Psoas muscle (tissue), 8 donors: ENCODE results near the gene AKR1A1. TPM values are rescaled to one million over a fixed set of nuclear protein-coding genes. Genes with fewer than 3 reads are reported as not detected.

ENCODE experiments used
- ATAC-seq, 4 donors: fragments of 200-7000 bp; cut with Tn5 transposase; one replicate each; pipeline ENCODE4 v1.9.1; 2020; ENCODE audit warnings: moderate library complexity in 3 of 4, mild to moderate bottlenecking in 2 of 4
- DNase-seq, 2 donors: peaks; one replicate each; pipeline ENCODE4 v3.0.0-alpha.2; 2020
- H3K27ac ChIP-seq: fragments of 200-600 bp; one replicate; pipeline ENCODE4 v1.8.0; 2022
- H3K27me3 ChIP-seq, 3 donors: fragments of 200-600 bp in 1 of 3; one replicate each; pipeline versions ENCODE4 v1.6.1 to v1.8.0; 2013 to 2022; ENCODE audit warnings: low read length in 2 of 3, mild to moderate bottlenecking in 2 of 3, moderate library complexity in 1 of 3; ENCODE audit not compliant: insufficient read depth in 3 of 3
- H3K36me3 ChIP-seq, 2 donors: fragments of 200-600 bp in 1 of 2; one replicate each; pipeline versions ENCODE4 v1.6.1 to v1.8.0; 2013 to 2022; ENCODE audit warnings: low read depth in 1 of 2, mild to moderate bottlenecking in 1 of 2, moderate library complexity in 1 of 2; ENCODE audit not compliant: insufficient read depth in 1 of 2
- H3K4me1 ChIP-seq: fragments of 200-600 bp; one replicate; pipeline ENCODE4 v1.8.0; 2022
- H3K4me3 ChIP-seq: fragments of 200-600 bp; one replicate; pipeline ENCODE4 v1.8.0; 2022; ENCODE audit warnings: mild to moderate bottlenecking
- H3K9me3 ChIP-seq: fragments of 200-600 bp; one replicate; pipeline ENCODE4 v1.8.0; 2022
- WGBS, 3 donors: extraction: QIAGEN DNeasy Blood & Tissue Kit; methylation state at CpG; one replicate each; pipeline versions ENCODE4 v1.1.6 to v1.1.7; 2013; 5-methylcytosine and 5-hydroxymethylcytosine counted together
- intact Hi-C, 2 donors: fragments of 100-400 bp; cut with DNase I; formaldehyde crosslinking; loops; one replicate each; pipeline versions ENCODE4 v1.11.0 to v1.14.2; 2022
- polyA plus RNA-seq, 3 donors: library from polyadenylated mRNA; stranded (reverse); fragments of 200-250 nt; gene quantifications; one replicate each; pipeline ENCODE4 v1.2.3, GENCODE V29; 2013
- total RNA-seq, 4 donors: library from RNA; stranded (reverse); fragmentation: NEBNext Ultra II Directional in 2 of 4; extraction: Animal tissue kit (Norgen Biotek cat#: 25700) in 2 of 4; gene quantifications; one replicate each; pipeline versions ENCODE4 v1.2.1 to v1.2.4, GENCODE V29; 2021 to 2023
- TF ChIP-seq, protein P1 (sequence below): fragments of 200-600 bp; IDR thresholded peaks from one replicate; pipeline ENCODE4 v1.8.0; 2022; ENCODE audit warnings: antibody characterized with exemption
- donor health status: healthy with polysubstance abuse.
- donor health status: DM: no; HTN: no; CAD: no; lungs with moderate emphysema.
- donor health status: Bipolar disorder and iron deficiency.
- donor health status: healthy.
- donor health status: DM: yes; HTN: yes; CAD: no.
- donor health status: DM: no; HTN: no; CAD: no.
- donor health status: DM: no; HTN: no; CAD: no.
- donor health status: DM: yes; HTN: yes; CAD: no.

Gene AKR1A1
- total and polyA plus RNA-seq, 7 donors, result 35.6 to 91.5 (median 46.6) TPM

GRCh38 chr1:45526135-45526644, 24.4 kb upstream of the AKR1A1 start:
- Histone ChIP-seq H3K4me1 (no peaks in the 10 kb centered on the region), H3K4me3 (no peak overlapping the region), H3K9me3 (no peaks in the 10 kb centered on the region), H3K27me3 (no peaks in the 10 kb centered on the region), H3K27ac (no peak overlapping the region), H3K36me3 (no peaks in the 10 kb centered on the region)
- 92 to 100% (median 100%) methylated on average over 1 of the region's 1 CpG for WGBS, 3 donors
- no peak for ATAC-seq
- TF ChIP-seq, protein P1, sequence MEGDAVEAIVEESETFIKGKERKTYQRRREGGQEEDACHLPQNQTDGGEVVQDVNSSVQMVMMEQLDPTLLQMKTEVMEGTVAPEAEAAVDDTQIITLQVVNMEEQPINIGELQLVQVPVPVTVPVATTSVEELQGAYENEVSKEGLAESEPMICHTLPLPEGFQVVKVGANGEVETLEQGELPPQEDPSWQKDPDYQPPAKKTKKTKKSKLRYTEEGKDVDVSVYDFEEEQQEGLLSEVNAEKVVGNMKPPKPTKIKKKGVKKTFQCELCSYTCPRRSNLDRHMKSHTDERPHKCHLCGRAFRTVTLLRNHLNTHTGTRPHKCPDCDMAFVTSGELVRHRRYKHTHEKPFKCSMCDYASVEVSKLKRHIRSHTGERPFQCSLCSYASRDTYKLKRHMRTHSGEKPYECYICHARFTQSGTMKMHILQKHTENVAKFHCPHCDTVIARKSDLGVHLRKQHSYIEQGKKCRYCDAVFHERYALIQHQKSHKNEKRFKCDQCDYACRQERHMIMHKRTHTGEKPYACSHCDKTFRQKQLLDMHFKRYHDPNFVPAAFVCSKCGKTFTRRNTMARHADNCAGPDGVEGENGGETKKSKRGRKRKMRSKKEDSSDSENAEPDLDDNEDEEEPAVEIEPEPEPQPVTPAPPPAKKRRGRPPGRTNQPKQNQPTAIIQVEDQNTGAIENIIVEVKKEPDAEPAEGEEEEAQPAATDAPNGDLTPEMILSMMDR, result no peak
- no peak for DNase-seq
- intact Hi-C loops, result no loop called here

DNA sequence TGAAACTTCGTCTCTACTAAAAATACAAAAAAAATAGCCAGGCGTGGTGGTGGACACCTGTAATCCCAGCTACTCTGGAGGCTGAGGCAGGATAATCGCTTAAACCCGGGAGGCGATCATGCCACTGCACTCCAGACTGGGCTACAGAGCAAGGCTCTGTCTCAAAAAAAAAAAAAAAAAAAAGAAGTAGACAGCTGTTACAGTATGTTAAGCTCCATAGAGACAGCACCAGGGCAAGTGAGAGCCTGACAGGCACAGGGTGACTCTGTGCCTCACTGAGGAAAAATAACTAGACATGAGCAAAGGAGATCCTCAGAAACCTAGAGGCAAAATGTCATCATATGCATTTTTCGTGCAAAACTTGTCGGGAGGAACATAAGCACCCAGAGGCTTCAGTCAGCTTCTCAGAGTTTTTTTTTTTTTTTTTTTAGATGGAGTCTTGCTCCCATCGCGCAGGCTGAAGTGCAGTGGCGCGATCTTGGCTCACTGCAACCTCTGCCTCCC, 19.9 kb upstream of the AKR1A1 start:
- Histone ChIP-seq H3K27ac (no peak overlapping the region), H3K9me3 (no peaks in the 10 kb centered on the region), H3K4me3 (no peak overlapping the region), H3K36me3 (no peaks in the 10 kb centered on the region), H3K4me1 (no peaks in the 10 kb centered on the region), H3K27me3 (no peaks in the 10 kb centered on the region)
- DNase-seq (no peak), ATAC-seq (no peak)
- TF ChIP-seq, protein P1, result no peak
- WGBS, 3 donors, result 87 to 89% (median 87%) methylated on average over 11 of the region's 11 CpGs
- intact Hi-C loops, result no loop called here

DNA sequence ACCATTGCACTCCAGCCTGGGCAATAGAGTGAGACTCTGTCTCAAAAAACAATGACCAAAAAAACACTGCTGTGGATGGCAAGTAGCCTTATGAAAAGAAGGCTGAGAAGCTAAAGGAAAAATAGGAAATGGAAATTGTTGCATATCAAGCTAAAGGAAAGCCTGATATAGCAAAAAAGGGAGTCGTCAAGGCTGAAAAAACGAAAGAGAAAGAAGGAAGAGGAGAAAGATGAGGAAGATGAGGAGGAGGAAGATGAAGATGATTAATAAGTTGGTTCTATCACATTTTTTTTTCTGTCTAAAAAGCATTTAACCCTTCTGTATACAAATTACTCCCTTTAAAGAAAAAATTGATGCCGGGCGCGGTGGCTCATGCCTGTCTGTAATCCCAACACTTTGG, 18.8 kb upstream of the AKR1A1 start:
- H3K27ac ChIP-seq, result no peak overlapping the region
- whole genome bisulfite sequencing, 3 donors, result 86 to 88% (median 87%) methylated on average over 5 of the region's 5 CpGs
- ATAC-seq, result no peak
- no peaks in the 10 kb centered on the region for H3K9me3 ChIP-seq
- H3K36me3 ChIP-seq, result no peaks in the 10 kb centered on the region
- no peak for DNase-seq
- intact Hi-C loops, result no loop called here
- H3K4me3 ChIP-seq, result no peak overlapping the region
- TF ChIP-seq, protein P1, result no peak
- H3K4me1 ChIP-seq, result no peaks in the 10 kb centered on the region
- H3K27me3 ChIP-seq, result no peaks in the 10 kb centered on the region

- no peaks in the 10 kb centered on the region for H3K27me3 ChIP-seq
- intact Hi-C loops, result no loop called here
- TF ChIP-seq, protein P1, result no peak
- H3K4me3 ChIP-seq, result no peak overlapping the region
- H3K4me1 ChIP-seq, result no peaks in the 10 kb centered on the region
- no peaks in the 10 kb centered on the region for H3K36me3 ChIP-seq
- no peak overlapping the region for H3K27ac ChIP-seq
- DNase-seq, result no peak
- no peaks in the 10 kb centered on the region for H3K9me3 ChIP-seq
- 73 to 77% (median 74%) methylated on average over 6 of the region's 6 CpGs for WGBS, 3 donors
- ATAC-seq, result no peak
Measured at GRCh38 chr1:45535988-45536766, 14.4 kb upstream of the AKR1A1 start.
